HL-60 (cell line): ENCODE results near the gene HOXC4.

Source experiments
- CTCF ChIP-seq: IDR thresholded peaks from one replicate; pipeline ENCODE4 v1.5.1; 2011; ENCODE audit warnings: low read length, control low read depth, inconsistent platforms; ENCODE audit not compliant: insufficient read depth
- GABPA ChIP-seq: IDR thresholded peaks from 2 replicates; pipeline ENCODE4 v1.6.1; 2012; ENCODE audit warnings: low read depth
- POLR2AphosphoS5 ChIP-seq: IDR thresholded peaks from 2 replicates; pipeline ENCODE4 v1.6.1; 2012; ENCODE audit warnings: low read depth
- REST ChIP-seq: IDR thresholded peaks from 2 replicates; pipeline ENCODE4 v1.6.1; 2012; ENCODE audit warnings: low read depth; ENCODE audit not compliant: insufficient replicate concordance

GRCh38 chr12:54058128-54058768 is 4.6 kb downstream of the HOXC4 start:
- TF ChIP-seq CTCF (no peak), POLR2AphosphoS5 (no peak), GABPA (no peak), REST (no peak)
